ENCODE data around the gene CLCN2.

Gene CLCN2

DNA sequence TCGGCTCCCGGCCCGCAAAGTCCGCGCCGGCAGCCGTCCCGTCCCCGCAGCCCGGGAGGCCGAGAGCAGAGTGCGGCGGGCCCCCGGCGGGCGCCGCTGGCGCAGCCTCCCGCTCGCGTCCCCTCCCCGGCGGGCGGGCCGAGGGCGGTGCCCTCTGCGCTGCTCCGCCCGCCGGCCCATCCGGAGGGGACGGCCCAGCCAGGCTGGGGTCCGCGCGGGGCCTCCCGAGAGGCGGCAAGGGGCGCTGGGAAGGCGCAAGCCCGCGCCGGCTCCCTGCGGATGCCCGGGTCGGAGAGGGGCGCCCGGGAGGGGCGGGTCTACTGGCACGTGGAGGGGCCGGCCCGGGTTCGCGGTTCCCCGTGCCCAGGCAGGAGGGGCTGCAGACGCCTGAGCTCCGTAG is at the start of gene CLCN2, which contains the start of gene POLR2H:
TSS of gene CLCN2 (minus strand) at position 74 of the 400 bp plus-strand sequence. CDS start 126 bp downstream, outside the sequence.
TSS of gene POLR2H (plus strand) at position 179 of the 400 bp plus-strand sequence. CDS start 1,783 bp downstream, outside the sequence.
- DNase-seq: peak in 44 of 51 donors; percentile 34 to 83 (median 67)

DNA sequence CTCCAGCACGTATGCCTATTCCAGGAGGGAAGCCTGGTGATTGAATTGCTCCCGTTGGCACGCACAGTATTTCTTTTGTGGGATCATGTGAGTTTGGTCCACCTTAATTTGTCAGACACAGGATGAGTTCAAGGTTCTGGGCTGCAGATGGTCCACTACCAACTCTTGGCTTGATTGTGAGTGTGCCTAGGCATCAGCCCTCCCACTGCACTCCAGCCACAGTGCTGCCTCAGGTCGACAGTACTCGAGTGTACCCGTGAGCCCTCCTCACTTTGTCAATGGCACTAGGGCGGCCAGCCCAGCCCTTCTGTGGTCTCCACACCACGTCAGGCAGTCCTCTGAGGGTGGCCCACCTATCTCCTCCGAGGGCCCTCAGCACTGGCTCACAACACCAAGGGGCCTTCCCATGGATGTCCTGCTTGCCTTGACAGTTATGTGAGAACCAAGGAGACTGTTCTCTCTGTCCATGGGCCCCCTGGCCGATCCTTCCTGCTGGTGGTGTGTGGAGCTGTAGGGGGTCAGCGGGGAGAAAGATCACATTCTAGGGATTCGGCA is 48.6 kb upstream of the CLCN2 start:
- DNase-seq: no peak

DNA sequence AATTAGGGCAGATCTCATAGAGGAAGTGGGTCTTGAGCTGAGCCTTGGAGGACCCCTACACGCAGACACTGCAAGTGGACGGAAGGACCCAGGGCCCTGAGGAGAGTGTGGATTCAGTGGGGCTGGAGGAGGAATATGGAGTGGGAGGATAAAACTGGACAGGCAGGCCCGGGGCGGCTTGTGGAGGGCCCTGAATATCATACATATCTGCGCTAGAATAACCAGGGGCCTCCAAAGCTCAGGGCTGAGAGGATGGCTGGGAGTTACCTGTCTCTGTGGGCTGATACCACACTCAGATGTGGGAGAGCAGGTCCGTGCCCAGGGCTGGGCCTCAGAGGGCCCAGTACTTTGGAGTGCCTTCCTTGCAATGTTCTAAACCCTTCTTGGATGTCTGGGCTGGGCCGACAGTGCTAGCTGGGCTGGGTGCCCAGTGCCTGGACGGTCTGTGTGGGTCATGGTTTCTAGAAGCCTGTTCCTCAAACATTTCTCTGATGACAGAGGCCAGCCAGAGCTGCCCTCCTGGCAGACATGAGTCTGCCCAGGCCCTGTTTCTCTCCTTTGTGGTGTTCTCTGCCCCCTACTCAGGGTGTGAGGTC is 48.0 kb upstream of the CLCN2 start:
- peak in 1 of 51 donors; percentile 10 for DNase-seq

DNA sequence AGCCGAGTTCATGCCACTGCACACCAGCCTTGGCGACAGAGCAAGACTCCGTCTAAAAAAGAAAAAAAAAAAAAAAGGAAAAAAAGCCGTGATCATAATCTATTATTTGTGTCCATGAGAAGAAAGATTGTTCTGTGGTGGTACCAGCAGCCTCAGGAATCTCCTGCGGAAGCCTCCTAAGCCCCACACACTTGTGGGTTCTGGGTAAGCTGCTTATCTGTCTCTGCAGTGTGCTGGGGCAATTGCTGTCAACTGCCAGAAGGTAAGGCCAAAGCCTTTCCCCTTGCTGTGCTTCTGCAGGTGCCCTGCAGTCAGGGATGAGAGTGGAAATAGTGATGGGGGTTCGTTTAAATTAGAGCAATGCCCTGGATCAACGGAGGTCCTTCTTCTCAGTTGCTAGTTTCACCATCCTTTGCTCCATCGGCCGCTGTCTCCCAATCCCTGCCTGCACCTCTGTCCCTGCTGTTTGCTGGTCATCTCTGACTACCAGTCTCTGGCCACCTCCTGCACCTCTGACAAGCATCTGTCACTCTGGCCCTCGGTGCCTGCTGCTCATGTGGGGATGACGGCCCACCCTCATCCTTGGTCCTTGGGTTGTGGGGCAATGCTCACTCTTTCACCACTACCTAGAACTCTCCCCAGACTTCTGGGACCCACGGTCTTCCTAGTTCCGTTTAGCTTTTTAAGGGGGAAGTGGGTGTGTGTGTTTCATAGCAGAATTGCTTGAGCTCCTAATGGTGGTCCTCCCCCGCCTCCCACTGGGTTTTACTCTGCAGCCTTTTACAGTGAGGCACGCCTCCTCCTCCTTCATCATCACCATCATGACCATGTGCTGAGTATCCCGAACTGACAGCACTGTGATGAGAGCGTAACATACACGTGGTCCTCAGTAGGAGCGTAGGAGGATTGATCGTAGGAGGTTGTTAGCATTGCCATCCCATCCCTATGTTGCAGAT is 43.9 kb upstream of the CLCN2 start:
- no peak for DNase-seq

DNA sequence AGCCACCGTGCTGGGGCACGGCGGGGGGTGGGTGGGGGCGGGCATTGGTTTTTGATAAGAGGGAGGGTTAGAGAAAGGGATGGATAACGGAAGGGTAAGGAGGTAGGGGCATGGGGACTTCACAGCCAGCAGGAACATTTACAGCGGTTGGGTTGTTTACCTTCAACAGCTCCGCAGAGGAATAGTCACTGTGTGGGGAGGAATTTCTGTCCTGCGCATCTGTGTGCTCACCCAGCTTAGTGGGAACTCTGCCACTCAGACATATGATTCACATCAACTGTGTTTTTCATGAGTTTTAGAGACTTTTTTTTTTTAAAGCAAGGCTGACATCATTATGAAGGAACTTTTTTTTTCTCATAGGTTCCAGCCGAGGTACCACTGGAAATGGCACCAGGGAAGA is 38.0 kb upstream of the CLCN2 start:
- peak in 1 of 51 donors; percentile 37 for DNase-seq

DNA sequence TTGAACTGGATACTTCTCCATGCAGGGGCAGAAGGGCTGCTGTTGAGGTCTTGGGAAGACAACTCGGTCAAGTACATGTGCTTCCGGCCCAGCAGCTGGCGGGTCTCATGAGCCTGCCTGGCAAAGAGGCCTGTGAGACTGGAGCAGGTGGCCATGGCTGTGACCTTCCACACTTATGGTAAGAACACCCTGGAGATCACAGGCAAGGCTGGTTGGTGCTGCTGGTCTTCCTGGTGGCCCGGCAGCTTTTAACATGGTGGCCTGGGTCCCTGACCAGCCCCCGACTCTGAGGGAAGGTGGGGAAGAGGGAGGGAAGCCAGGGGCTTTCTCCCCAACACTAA is 33.9 kb upstream of the CLCN2 start:
- no peak for DNase-seq

DNA sequence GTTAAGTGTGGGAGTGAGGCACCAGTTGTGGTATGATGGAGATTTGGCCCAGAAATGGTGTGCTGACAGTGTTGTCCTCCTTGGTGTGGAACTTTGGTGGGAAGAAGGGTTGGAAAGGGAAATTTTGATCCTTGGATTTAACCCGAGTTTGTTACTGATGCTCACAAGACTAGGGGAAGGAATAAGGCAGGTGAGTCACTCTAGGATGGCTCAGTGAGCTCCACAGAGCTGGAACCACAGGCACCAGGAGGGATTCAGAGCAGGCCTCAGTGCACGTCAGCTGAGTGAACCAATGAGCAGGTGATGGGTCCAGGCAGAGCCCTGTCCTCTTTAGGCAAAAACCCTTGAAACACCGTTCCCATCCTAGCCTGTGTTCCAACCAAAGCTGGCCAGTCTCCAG is 29.9 kb upstream of the CLCN2 start:
- no peak for DNase-seq

DNA sequence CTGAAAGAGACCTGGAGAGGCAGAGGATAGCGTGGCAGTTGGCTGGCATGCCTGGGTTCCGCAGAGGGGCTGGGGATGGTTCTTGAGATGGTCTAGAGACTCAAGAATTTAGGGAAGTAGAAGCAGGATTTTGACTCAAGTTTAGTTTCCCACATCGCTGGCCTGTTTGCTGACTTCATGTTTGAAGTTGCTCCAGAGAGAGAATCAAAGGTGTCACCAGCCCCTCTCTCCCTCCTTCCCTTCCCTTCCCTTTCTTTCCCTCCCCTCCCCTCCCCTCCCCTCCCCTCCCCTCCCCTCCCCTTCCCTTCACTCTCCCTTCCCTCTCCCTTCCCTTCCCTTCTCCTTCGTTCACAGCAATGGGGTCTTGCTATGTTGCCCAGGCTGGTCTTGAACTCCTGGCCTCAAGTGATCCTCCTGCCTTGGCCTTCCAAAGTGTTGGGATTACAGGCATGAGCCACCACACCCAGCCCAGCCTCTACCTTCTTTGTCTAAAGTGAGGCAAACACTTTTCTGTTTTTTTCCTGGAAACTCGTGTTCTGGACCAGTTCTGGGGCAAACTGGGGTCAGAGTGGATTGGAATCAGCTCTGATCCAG is 28.6 kb upstream of the CLCN2 start:
- no peak for DNase-seq

DNA sequence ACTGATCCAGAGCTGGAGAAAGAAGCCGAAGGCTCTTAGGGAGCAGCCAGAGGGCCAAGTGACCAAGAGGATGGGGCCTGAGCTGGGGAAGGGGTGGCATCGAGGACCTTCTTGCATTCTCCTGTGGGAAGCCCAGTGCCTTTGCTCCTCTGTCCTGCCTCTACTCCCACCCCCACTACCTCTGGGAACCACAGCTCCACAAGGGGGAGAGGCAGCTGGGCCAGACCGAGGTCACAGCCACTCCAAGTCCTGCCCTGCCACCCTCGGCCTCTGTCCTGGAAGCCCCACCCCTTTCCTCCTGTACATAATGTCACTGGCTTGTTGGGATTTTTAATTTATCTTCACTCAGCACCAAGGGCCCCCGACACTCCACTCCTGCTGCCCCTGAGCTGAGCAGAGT is 28.0 kb upstream of the CLCN2 start:
- DNase-seq: no peak

DNA sequence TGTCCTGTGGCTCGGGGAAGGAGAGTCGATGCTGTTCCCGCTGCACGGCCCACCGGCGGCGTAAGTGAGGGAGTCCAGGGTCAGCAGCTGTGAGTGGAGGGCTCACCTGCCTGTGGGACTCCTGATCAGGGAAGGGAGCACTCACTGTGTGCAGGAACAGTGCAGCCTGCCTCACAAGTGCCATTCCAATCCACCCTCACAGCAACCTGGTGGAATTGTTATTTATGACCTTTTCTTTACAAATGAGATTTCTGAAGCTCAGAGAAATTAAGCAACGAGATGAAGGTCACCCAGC is 27.5 kb upstream of the CLCN2 start:
- DNase-seq: no peak

DNA sequence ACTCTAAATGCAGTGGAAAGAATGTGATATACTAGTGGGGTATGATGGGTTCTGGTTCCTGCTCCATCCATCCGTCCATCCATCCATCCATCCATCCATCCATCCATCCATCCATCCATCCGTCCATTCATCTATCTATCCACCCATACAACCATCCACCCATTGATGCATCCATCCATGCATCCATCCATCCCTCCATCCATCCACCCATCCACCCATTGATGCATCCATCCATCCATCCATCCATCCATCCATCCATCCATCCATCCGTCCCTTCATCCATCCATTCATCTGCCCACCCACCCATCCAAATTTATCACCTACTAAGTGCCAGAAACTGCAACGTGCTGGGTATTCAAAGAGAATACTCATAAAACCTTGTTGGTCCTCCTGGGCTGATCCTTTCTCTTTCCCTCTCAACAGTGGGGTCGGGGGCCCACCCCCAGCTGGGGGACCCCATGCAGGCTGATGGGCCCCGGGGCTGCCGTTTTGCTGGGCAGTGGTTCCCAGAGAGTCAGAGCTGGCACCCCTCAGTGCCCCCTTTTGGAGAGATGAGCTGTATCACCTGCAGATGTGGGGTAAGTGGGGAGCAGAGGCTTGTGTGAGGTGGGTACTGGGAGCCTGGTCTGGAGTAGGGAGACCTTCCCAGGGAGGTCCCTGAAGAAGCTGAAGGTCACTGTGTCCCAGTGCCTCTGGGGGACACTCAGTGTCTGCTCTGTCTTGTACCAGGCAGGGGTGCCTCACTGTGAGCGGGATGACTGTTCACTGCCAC is 26.9 kb upstream of the CLCN2 start:
- DNase-seq: no peak

DNA sequence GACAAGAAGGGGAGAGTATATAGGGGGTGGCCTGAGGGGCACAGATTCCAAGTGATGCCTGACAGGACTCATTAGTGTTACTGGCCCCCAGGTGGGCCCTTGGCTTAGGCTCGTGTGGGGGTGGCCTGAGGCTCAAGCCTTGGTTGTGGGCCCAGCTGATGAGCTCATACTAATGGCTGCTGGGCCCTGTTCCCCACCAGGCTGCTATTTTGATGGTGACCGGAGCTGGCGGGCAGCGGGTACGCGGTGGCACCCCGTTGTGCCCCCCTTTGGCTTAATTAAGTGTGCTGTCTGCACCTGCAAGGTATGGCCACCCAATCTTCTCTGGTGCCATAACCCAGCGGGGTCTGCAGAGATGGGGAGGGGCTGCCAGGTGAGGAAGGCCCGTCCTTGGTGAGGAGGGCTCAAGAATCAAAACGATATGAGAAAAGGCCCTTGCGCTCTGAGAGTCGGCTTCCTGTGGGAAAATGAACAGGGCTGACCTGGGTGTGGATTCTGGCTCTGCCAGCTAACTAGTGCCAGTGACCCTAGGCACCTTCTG is 25.8 kb upstream of the CLCN2 start:
- DNase-seq: no peak

DNA sequence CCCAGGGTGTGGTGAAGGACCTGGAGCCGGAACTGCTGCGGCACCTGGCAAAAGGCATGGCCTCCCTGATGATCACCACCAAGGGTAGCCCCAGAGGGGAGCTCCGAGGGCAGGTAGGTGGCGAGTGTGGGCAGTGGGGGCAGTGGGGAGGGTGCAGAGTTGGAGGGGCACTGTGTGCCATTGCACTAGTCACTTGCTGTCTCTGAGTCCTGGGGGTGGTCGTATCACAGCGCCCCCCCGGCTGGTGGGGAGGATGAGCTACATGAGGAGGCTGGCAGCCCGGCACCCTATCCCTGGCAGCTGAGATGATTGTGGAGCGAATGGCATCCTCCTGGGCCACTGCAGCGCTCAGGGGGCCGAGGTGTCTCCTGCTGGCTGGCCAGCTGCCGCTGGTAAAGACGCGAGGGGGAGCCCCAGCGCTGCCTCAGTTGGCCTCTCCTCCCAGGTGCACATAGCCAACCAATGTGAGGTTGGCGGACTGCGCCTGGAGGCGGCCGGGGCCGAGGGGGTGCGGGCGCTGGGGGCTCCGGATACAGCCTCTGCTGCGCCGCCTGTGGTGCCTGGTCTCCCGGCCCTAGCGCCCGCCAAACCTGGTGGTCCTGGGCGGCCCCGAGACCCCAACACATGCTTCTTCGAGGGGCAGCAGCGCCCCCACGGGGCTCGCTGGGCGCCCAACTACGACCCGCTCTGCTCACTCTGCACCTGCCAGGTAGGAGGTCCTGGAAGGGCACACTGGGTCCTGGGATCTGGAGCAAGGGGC is 24.8 kb upstream of the CLCN2 start:
- DNase-seq: no peak

DNA sequence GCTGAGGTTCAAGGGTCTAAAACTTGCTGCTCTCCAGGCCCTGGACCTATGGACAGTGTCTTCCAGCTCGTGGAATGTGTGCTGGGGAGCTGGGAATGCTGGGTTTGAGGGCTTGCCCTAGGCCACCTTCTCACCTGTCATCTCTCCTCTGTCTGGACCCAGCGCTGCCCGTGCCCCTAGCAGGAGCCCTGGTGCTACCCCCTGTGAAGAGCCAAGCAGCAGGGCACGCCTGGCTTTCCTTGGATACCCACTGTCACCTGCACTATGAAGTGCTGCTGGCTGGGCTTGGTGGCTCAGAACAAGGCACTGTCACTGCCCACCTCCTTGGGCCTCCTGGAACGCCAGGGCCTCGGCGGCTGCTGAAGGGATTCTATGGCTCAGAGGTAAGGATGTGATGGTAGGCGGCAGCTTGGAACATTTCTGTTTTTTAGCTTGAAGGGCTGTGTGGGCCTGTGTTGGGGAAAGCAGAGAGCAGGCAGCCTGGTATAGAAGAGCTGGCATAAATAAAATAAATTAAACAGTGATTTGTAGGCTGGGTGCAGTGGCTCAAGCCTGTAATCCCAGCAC is 23.5 kb upstream of the CLCN2 start:
- DNase-seq: peak in 2 of 51 donors; percentile 6 to 67

DNA sequence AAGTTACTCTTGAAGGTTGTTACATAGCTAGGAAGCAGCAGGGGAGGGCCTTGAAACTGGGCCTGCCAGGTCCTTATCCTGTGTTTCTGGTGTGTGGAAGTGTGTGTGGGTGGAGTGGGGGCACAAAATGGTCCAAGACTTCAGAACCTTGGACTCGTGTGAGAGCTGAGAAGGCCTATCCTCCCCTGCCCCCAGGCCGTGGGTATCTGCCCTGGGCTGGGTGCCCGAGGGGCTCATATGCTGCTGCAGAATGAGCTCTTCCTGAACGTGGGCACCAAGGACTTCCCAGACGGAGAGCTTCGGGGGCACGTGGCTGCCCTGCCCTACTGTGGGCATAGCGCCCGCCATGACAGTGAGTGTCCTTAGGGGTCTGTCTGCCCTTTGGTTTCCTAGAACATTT is 22.9 kb upstream of the CLCN2 start:
- DNase-seq: no peak

DNA sequence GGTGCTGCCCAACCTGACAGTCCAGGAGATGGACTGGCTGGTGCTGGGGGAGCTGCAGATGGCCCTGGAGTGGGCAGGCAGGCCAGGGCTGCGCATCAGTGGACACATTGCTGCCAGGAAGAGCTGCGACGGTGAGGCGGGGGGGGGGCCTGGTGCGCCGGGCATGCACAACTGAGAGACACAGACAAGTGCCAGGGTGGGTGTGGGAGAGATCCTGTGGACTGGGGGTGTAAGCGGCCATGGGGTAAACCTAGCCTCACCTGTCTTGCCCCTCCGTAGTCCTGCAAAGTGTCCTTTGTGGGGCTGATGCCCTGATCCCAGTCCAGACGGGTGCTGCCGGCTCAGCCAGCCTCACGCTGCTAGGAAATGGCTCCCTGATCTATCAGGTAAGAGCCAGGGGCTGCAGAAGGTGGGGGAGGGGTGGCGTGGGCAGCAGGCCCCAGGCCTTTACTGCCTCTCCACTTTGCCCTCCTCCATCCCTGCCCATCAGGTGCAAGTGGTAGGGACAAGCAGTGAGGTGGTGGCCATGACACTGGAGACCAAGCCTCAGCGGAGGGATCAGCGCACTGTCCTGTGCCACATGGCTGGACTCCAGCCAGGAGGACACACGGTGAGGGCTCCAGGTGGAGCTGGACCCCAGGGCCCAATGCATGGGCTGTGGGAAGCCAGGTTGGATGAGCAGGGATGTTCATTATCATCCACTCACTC is 21.8 kb upstream of the CLCN2 start:
- no peak for DNase-seq

DNA sequence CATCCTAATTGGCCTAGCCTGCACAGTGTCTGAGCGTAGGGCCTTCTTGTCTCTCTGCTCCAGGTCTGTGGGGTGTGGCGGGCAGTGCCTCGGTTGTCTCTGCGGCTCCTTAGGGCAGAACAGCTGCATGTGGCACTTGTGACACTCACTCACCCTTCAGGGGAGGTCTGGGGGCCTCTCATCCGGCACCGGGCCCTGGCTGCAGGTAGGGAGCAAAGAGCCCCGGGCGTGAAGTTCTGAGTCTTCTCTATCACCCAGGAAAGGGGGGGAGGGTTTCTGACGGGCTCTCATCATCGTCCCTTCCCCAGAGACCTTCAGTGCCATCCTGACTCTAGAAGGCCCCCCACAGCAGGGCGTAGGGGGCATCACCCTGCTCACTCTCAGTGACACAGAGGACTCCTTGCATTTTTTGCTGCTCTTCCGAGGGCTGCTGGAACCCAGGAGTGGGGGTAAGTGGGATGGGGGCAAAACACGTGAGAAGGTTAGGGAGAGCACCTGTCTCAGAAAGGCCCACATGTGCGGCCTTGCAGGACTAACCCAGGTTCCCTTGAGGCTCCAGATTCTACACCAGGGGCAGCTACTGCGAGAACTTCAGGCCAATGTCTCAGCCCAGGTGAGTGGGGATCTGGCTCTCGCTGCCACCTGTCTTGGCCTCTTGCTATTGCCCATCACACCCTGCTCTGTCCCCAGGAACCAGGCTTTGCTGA is 21.1 kb upstream of the CLCN2 start:
- no peak for DNase-seq
